ENCODE results near the gene PGBD5. TPM values are rescaled to one million over a fixed set of nuclear protein-coding genes. Genes with fewer than 3 reads are reported as not detected.

PGBD5 gene
- total and polyA plus RNA-seq, 9 of the 15 experiments (the other 6 are each of a cell fraction or from before 2014, with no cell fraction given), result under 0.01 to 0.40 (median 0.10) TPM; not detected in 3

DNA sequence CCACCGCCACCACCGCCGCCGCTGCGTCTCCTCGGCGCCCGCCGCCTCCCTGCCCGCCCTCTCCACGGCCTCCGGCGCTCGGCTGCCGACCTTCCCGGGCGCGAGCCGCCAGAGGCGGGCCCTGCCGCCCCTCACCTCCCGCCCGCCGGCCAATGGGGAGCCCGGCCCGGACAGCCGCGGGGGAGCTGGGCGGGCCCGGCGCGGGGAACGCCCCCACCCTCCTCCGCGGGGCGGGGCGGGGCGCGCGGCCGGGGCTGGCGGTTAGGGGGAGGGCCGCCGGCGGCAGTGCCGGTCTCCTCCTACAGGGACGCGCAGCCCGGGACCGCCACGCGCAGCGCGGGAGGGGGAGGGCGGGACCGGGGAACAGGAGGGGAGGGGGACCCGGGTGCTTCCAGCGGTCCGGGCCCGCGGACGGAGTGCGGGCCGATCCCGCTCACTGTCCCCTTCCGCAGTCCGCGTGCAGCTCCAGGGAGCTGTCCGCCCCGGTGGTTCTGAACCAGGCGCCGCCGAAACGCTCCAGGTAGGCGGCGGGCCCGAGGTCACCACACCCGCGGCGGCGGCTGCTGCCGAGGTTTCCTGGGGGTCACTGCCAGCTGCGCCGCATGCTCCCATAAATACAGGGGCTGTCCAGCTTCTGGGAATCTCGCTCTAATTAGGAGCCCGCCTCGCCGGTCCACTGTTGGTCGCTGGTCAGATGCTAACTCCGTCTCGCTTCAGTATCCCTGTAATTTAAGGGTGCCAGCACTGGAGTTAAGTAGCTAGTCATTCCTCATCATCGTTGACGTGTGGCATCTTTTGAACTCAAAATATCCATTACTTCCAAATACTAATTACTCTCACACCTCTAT lies at the start of gene PGBD5 (continued):
- TF ChIP-seq RBFOX2 (IDR thresholded peaks at IDR 0.05; ENCODE audit: low read depth, low read length) (no peak), ZNF212 (CRISPR knock-in tag; IDR thresholded peaks at IDR 0.05) (no peak), ZNF224 (CRISPR knock-in tag; IDR thresholded peaks at IDR 0.05) (no peak; the same call in 1 of the 2 replicates), ELF4 (CRISPR knock-in tag; IDR thresholded peaks at IDR 0.05) (no peak), ZNF3 (CRISPR knock-in tag; IDR thresholded peaks at IDR 0.05) (no peak), ETV6 (IDR thresholded peaks at IDR 0.05; ENCODE audit: borderline replicate concordance in 1 of 2, low read depth in 2 of 2, low read length in 1 of 2) (no peak), ETV6 (CRISPR knock-in tag; IDR thresholded peaks at IDR 0.05; ENCODE audit: borderline replicate concordance) (no peak), RBM39 (optimal IDR thresholded peaks at IDR 0.05; ENCODE audit: low read depth, low read length) (no peak), U2AF1 (optimal IDR thresholded peaks at IDR 0.05; ENCODE audit: low read depth, low read length) (no peak), ZNF695 (CRISPR knock-in tag; IDR thresholded peaks at IDR 0.05) (no peak), ZBTB8A (IDR thresholded peaks at IDR 0.05; ENCODE audit: partially characterized antibody) (no peak), CHD1 (IDR thresholded peaks at IDR 0.05; ENCODE audit: low read length) (no peak), HLTF (IDR thresholded peaks at IDR 0.05) (no peak), MED1 (CRISPR knock-in tag; IDR thresholded peaks at IDR 0.05; ENCODE audit: borderline replicate concordance) (no peak), ZNF23 (CRISPR knock-in tag; IDR thresholded peaks at IDR 0.05) (no peak), KDM4B (IDR thresholded peaks at IDR 0.05; ENCODE audit: borderline replicate concordance in 2 of 2, low read depth in 1 of 2) (no peak), ZNF444 (CRISPR knock-in tag; IDR thresholded peaks at IDR 0.05) (no peak), XRCC3 (IDR thresholded peaks at IDR 0.05) (no peak)
- TF ChIP-seq, protein P1, sequence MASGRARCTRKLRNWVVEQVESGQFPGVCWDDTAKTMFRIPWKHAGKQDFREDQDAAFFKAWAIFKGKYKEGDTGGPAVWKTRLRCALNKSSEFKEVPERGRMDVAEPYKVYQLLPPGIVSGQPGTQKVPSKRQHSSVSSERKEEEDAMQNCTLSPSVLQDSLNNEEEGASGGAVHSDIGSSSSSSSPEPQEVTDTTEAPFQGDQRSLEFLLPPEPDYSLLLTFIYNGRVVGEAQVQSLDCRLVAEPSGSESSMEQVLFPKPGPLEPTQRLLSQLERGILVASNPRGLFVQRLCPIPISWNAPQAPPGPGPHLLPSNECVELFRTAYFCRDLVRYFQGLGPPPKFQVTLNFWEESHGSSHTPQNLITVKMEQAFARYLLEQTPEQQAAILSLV (tag; IDR thresholded peaks at IDR 0.05), result no peak
- TF ChIP-seq, protein P2, sequence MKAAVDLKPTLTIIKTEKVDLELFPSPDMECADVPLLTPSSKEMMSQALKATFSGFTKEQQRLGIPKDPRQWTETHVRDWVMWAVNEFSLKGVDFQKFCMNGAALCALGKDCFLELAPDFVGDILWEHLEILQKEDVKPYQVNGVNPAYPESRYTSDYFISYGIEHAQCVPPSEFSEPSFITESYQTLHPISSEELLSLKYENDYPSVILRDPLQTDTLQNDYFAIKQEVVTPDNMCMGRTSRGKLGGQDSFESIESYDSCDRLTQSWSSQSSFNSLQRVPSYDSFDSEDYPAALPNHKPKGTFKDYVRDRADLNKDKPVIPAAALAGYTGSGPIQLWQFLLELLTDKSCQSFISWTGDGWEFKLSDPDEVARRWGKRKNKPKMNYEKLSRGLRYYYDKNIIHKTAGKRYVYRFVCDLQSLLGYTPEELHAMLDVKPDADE (conservative IDR thresholded peaks at IDR 0.05; ENCODE audit: control insufficient read depth, low read depth, low read length), result peak; percentile 98
- TF ChIP-seq, protein P3, sequence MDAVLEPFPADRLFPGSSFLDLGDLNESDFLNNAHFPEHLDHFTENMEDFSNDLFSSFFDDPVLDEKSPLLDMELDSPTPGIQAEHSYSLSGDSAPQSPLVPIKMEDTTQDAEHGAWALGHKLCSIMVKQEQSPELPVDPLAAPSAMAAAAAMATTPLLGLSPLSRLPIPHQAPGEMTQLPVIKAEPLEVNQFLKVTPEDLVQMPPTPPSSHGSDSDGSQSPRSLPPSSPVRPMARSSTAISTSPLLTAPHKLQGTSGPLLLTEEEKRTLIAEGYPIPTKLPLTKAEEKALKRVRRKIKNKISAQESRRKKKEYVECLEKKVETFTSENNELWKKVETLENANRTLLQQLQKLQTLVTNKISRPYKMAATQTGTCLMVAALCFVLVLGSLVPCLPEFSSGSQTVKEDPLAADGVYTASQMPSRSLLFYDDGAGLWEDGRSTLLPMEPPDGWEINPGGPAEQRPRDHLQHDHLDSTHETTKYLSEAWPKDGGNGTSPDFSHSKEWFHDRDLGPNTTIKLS (IDR thresholded peaks at IDR 0.05; ENCODE audit: borderline replicate concordance, low read depth), result no peak
- TF ChIP-seq, protein P4, sequence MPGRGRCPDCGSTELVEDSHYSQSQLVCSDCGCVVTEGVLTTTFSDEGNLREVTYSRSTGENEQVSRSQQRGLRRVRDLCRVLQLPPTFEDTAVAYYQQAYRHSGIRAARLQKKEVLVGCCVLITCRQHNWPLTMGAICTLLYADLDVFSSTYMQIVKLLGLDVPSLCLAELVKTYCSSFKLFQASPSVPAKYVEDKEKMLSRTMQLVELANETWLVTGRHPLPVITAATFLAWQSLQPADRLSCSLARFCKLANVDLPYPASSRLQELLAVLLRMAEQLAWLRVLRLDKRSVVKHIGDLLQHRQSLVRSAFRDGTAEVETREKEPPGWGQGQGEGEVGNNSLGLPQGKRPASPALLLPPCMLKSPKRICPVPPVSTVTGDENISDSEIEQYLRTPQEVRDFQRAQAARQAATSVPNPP (IDR thresholded peaks at IDR 0.05; ENCODE audit: borderline replicate concordance, insufficient read depth, insufficient read length), result no peak

Data from K562 (cell line).